K562 (cell line): ENCODE measurements around the gene PAX2. TPM values are rescaled to one million over a fixed set of nuclear protein-coding genes. Genes with fewer than 3 reads are reported as not detected.

Source experiments
- ATAC-seq: fragments of 200-7000 bp; cut with Tn5 transposase; 3 replicates; pipeline ENCODE4 v1.9.1; 2020; ENCODE audit warnings: moderate library complexity
- BruUV-seq: library from RNA; stranded (reverse); fragments of 400-500 nt; replicated peaks from 2 replicates; lab custom pipeline; 2021; lab: Mats Ljungman, UMichigan
- CTCF ChIA-PET: fragments of 300-600 bp; formaldehyde crosslinking; extraction: SDS; loops from one replicate; lab custom pipeline; 2021; ENCODE audit warnings: low intra/inter-chr PET ratio; lab: Yijun Ruan, JAX
- POLR2A ChIA-PET: fragments of 300-600, 350-650 bp; sonication (Branson Sonifier 250); formaldehyde crosslinking; extraction: SDS; loops from one replicate; lab custom pipeline; 2021; ENCODE audit warnings: antibody characterized with exemption, inconsistent platforms; lab: Yijun Ruan, JAX
- DNase-seq, 4 experiments: peaks; one replicate each; pipeline versions ENCODE4 v3.0.0 to v3.0.0-alpha.2; 2011 to 2018; ENCODE audit warnings: low spot score in 3 of 4, mixed read lengths in 3 of 4; ENCODE audit errors: extremely low read depth in 1 of 4
- FAIRE-seq: peaks from 2 replicates; lab custom pipeline; 2011; peaks lifted over from hg19 to GRCh38; lab: Jason Lieb, UNC
- H2AFZ ChIP-seq: 2 replicates; pipeline ENCODE4 v1.6.0; 2011; ENCODE audit warnings: low read depth, low read length, control low read depth, inconsistent platforms
- H3K27ac ChIP-seq: fragments of 200-600 bp; 3 replicates; pipeline ENCODE4 v1.8.0; 2011; ENCODE audit warnings: low read depth, mild to moderate bottlenecking, control low read depth, inconsistent platforms, low read length, moderate library complexity, mixed read lengths; ENCODE audit errors: extremely low read depth
- H3K27me3 ChIP-seq, 2 experiments: fragments of 300-600 bp in 1 of 2; 2 replicates in 1 of 2; 3 replicates in 1 of 2; pipeline versions ENCODE4 v1.6.0 to v1.8.0; 2011; ENCODE audit warnings: inconsistent platforms in 2 of 2, low read length in 2 of 2, mild to moderate bottlenecking in 1 of 2, mixed read lengths in 1 of 2, moderate library complexity in 1 of 2; ENCODE audit not compliant: control insufficient read depth in 2 of 2, insufficient read depth in 2 of 2
- H3K36me3 ChIP-seq: fragments of 300-600 bp; 3 replicates; pipeline ENCODE4 v1.8.0; 2011; ENCODE audit warnings: mild to moderate bottlenecking, low read length, inconsistent platforms; ENCODE audit not compliant: control insufficient read depth, insufficient read depth
- H3K4me1 ChIP-seq, 2 experiments: fragments of 200-600 bp in 1 of 2; replicated peaks in 1 of 2; 2 replicates in 1 of 2; 3 replicates in 1 of 2; pipeline versions ENCODE4 v1.5.1 to v1.8.0; 2011; ENCODE audit warnings: inconsistent platforms in 2 of 2, low read length in 2 of 2, mild to moderate bottlenecking in 1 of 2, mixed read lengths in 1 of 2, moderate library complexity in 1 of 2; ENCODE audit not compliant: control insufficient read depth in 2 of 2, insufficient read depth in 2 of 2
- H3K4me2 ChIP-seq: 2 replicates; pipeline ENCODE4 v1.6.1; 2011; ENCODE audit warnings: low read length, control low read depth, inconsistent platforms, mixed read lengths; ENCODE audit not compliant: insufficient read depth
- H3K4me3 ChIP-seq: fragments of 200-600 bp; sonication (generic), shearing (Covaris generic); 2 replicates; pipeline ENCODE4 v1.5.1; 2016; ENCODE audit warnings: control low read depth, inconsistent platforms
- H3K79me2 ChIP-seq: fragments of 200-600 bp; 3 replicates; pipeline ENCODE4 v1.8.0; 2011; ENCODE audit warnings: low read length, inconsistent platforms; ENCODE audit not compliant: control insufficient read depth, insufficient read depth
- H3K9ac ChIP-seq, 2 experiments: 2 replicates each; pipeline versions ENCODE4 v1.6.0 to v1.6.1; 2011; ENCODE audit warnings: low read depth in 2 of 2, low read length in 2 of 2, control low read depth in 1 of 2, inconsistent platforms in 1 of 2, mild to moderate bottlenecking in 1 of 2, mixed read lengths in 1 of 2; ENCODE audit not compliant: insufficient read depth in 1 of 2
- H3K9me1 ChIP-seq: one replicate; pipeline ENCODE4 v1.6.0; 2011; ENCODE audit warnings: inconsistent platforms, mild to moderate bottlenecking, low read length, moderate library complexity; ENCODE audit not compliant: control insufficient read depth, insufficient read depth
- H3K9me3 ChIP-seq: replicated peaks from 2 replicates; pipeline ENCODE4 v1.5.1; 2011; ENCODE audit warnings: low read depth, low read length, inconsistent platforms; ENCODE audit not compliant: control insufficient read depth, insufficient read depth
- H4K20me1 ChIP-seq: replicated peaks from 2 replicates; pipeline ENCODE4 v1.6.1; 2011; ENCODE audit warnings: low read length, inconsistent platforms, mixed read lengths; ENCODE audit not compliant: control insufficient read depth, insufficient read depth
- CBX3 ChIP-seq, 2 experiments: IDR thresholded peaks; 1 replicate in 1 of 2; 2 replicates in 1 of 2; pipeline ENCODE4 v1.6.1; 2012; ENCODE audit warnings: inconsistent platforms in 2 of 2, low read length in 2 of 2, borderline replicate concordance in 1 of 2, control low read depth in 1 of 2
- CXXC5 ChIP-seq: fragments of 250-450 bp; sonication (Bioruptor Pico); IDR thresholded peaks from 2 replicates; pipeline ENCODE4 v1.8.0; 2022; ENCODE audit warnings: inconsistent platforms, mild to moderate bottlenecking, moderate library complexity
- GTF2E2 ChIP-seq: fragments of 200-800 bp; sonication (Bioruptor generic); IDR thresholded peaks from 2 replicates; pipeline ENCODE4 v1.6.1; 2016; ENCODE audit warnings: missing genetic modification characterization, missing compliant biosample characterization
- HEY1 ChIP-seq: fragments of 250-450 bp; sonication (Bioruptor Pico); IDR thresholded peaks from 2 replicates; pipeline ENCODE4 v1.5.0; 2020; ENCODE audit warnings: mild to moderate bottlenecking, moderate library complexity, borderline replicate concordance
- HOMEZ ChIP-seq: fragments of 250-450 bp; sonication (Bioruptor Pico); IDR thresholded peaks from 2 replicates; pipeline ENCODE4 v1.4.0; 2020; ENCODE audit warnings: mild to moderate bottlenecking, moderate library complexity
- KLF1 ChIP-seq: fragments of 450-650 bp; IDR thresholded peaks from 2 replicates; pipeline ENCODE4 v1.6.1; 2016; ENCODE audit warnings: missing genetic modification characterization, missing compliant biosample characterization
- NEUROD1 ChIP-seq: fragments of 150-350 bp; IDR thresholded peaks from 2 replicates; pipeline ENCODE4 v1.6.1; 2014; ENCODE audit warnings: borderline replicate concordance, low read length, low read depth; ENCODE audit not compliant: partially characterized antibody
- NFIX ChIP-seq: fragments of 250-450 bp; sonication (Bioruptor Pico); IDR thresholded peaks from 2 replicates; pipeline ENCODE4 v1.4.0; 2020; ENCODE audit warnings: low read depth, mild to moderate bottlenecking, moderate library complexity
- PRMT5 ChIP-seq: sonication (generic); formaldehyde crosslinking; IDR thresholded peaks from 2 replicates; pipeline ENCODE4 v1.5.0; 2020; ENCODE audit warnings: missing genetic modification reagents
- PYGO2 ChIP-seq: fragments of 450-650 bp; IDR thresholded peaks from 2 replicates; pipeline ENCODE4 v1.6.1; 2016; ENCODE audit warnings: mild to moderate bottlenecking, missing genetic modification characterization, moderate library complexity, missing compliant biosample characterization
- SFPQ ChIP-seq: fragments of 200-400 bp; formaldehyde crosslinking; IDR thresholded peaks from 2 replicates; pipeline ENCODE4 v1.6.1; 2017; ENCODE audit warnings: mild to moderate bottlenecking, low read depth, low read length, moderate library complexity
- TAF1 ChIP-seq: IDR thresholded peaks from 2 replicates; pipeline ENCODE4 v1.6.1; 2011; ENCODE audit warnings: mild to moderate bottlenecking, low read length, moderate library complexity; ENCODE audit not compliant: insufficient read depth, control insufficient read depth, severe bottlenecking; ENCODE audit errors: extremely low read depth
- ZNF3 ChIP-seq: fragments of 250-450 bp; sonication (Bioruptor Pico); IDR thresholded peaks from 2 replicates; pipeline ENCODE4 v1.5.0; 2021; ENCODE audit warnings: mild to moderate bottlenecking, moderate library complexity
- ZNF780A ChIP-seq: fragments of 250-450 bp; sonication (Bioruptor Pico); IDR thresholded peaks from 2 replicates; pipeline ENCODE4 v1.5.0; 2021; ENCODE audit warnings: mild to moderate bottlenecking
- WGBS: fragments of 100-300 bp; shearing (Covaris generic); methylation state at CpG from one replicate; pipeline ENCODE4 v1.1.6; 2016; ENCODE audit warnings: low coverage, mixed read lengths; ENCODE audit not compliant: insufficient coverage; ENCODE audit errors: missing lambda C conversion rate; 5-methylcytosine and 5-hydroxymethylcytosine counted together
- in situ Hi-C: fragments of 300-500 bp; cut with MboI; formaldehyde crosslinking; loops from 4 replicates; pipeline ENCODE4 v1.15.0; 2018; ENCODE audit warnings: inconsistent platforms, mixed read lengths
- intact Hi-C: fragments of 100-400 bp; cut with micrococcal nuclease; formaldehyde crosslinking; loops from 2 replicates; pipeline ENCODE4 v1.14.2; 2022
- polyA plus RNA-seq, 8 experiments: library from polyadenylated mRNA; depleted of rRNA in 4 of 8; stranded (reverse) in 5 of 8; unstranded in 3 of 8; fragments of >200 nt; fragmentation: Nextera tagmentation in 2 of 8; fragmentation: Illumina TruSeq in 1 of 8; extraction: Ambion mirVana in 2 of 8; extraction: Trizol in 1 of 8; gene quantifications; 2 replicates each; pipeline versions ENCODE4 v1.2.1 to v1.2.3, GENCODE V29; 2011 to 2014; ENCODE audit warnings: inconsistent platforms in 1 of 8, missing spikeins in 1 of 8
- total RNA-seq, 7 experiments: library from RNA; depleted of rRNA in 6 of 7; stranded (reverse); fragments of >200 nt in 6 of 7; fragmentation: Illumina TruSeq in 2 of 7; extraction: Trizol in 2 of 7; gene quantifications; 2 replicates each; pipeline versions ENCODE4 v1.2.1 to v1.2.3, GENCODE V29; 2011 to 2021; ENCODE audit warnings: low replicate concordance in 1 of 7

PAX2 gene
- total and polyA plus RNA-seq, 9 of the 15 experiments (the other 6 are each of a cell fraction or from before 2014, with no cell fraction given), result not detected

- TF ChIP-seq GTF2E2 (tag) (no peak), CXXC5 (no peak), NEUROD1 (no peak), PRMT5 (no peak)
Measured at GRCh38 chr10:100742076-100742771, 3.2 kb upstream of the PAX2 start (continued).

- no peak for DNase-seq
- Histone ChIP-seq H3K79me2 (no peaks in the 10 kb centered on the region), H2AFZ (no peak overlapping the region), H3K9me3 (no peaks in the 10 kb centered on the region), H3K27ac (no peak overlapping the region), H3K27me3 (peaks cover 18 to 74% of the 10 kb centered on the region in 2 experiments; a peak in 4 of 5 replicates), H3K4me2 (no peak overlapping the region), H4K20me1 (peaks cover 11% of the 10 kb centered on the region; the same call in 1 of the 2 replicates), H3K36me3 (no peaks in the 10 kb centered on the region), H3K4me1 (peaks cover 0 to 29% of the 10 kb centered on the region in 2 experiments; a peak in 2 of 5 replicates), H3K9me1 (no peaks in the 10 kb centered on the region), H3K4me3 (no peak overlapping the region), H3K9ac (no peak overlapping the region)
- no peak for TF ChIP-seq HEY1 (CRISPR knock-in tag)
- no peak for TF ChIP-seq PYGO2 (tag)
- TF ChIP-seq KLF1 (tag), result no peak
- no peak for TF ChIP-seq NFIX (CRISPR knock-in tag)
- TF ChIP-seq HOMEZ (CRISPR knock-in tag), result no peak
- no peak for TF ChIP-seq TAF1
- TF ChIP-seq SFPQ, result no peak
- TF ChIP-seq CBX3 (IDR thresholded peaks at IDR 0.05; ENCODE audit: borderline replicate concordance in 1 of 2, low read length in 2 of 2), result no peak
- TF ChIP-seq ZNF3 (CRISPR knock-in tag), result no peak
- no peak for TF ChIP-seq ZNF780A
- CTCF ChIA-PET, result interaction anchor here (0.6 to 3.1 kb wide), 3 partner anchors 14 to 181 kb away, joined by 3 to 16 read pairs (median 5); no protein-coding TSS in a partner anchor
- intact Hi-C loops (loop anchor here (2.0 to 5.0 kb wide), 2 partner anchors 71 to 180 kb away; no protein-coding TSS in a partner anchor), in situ Hi-C loops (loop anchor here (5.0 kb wide), 1 partner anchor 181 kb away; no protein-coding TSS in a partner anchor)
- WGBS, result 2% methylated on average over 6 of the region's 7 CpGs
- no peak for FAIRE-seq
- POLR2A ChIA-PET, result interaction anchor here (0.6 kb wide), 1 partner anchor 1000 kb away, joined by 5 read pairs; no protein-coding TSS in a partner anchor
- no TSS peak for BruUV-seq
- no peak for ATAC-seq
Measured at GRCh38 chr10:100742936-100743335, 2.4 kb upstream of the PAX2 start.
